Tibial nerve (tissue), 4 donors: ENCODE results near the gene NHERF1. TPM values are rescaled to one million over a fixed set of nuclear protein-coding genes. Genes with fewer than 3 reads are reported as not detected.

ENCODE experiments used
- DNase-seq, 2 donors: peaks; one replicate each; pipeline ENCODE4 v3.0.0-alpha.2; 2019; ENCODE audit warnings: low spot score in 2 of 2
- H3K27ac ChIP-seq, 4 donors: fragments of 200-600 bp; sonication (generic) in 3 of 4; one replicate each; pipeline ENCODE4 v1.5.1; 2017 to 2019; ENCODE audit warnings: mild to moderate bottlenecking in 1 of 4
- H3K27me3 ChIP-seq, 2 donors: fragments of 200-600 bp; sonication (generic) in 1 of 2; one replicate each; pipeline versions ENCODE4 v1.5.1 to v1.6.0; 2017 to 2019
- H3K36me3 ChIP-seq, 3 donors: fragments of 200-600 bp; sonication (generic); one replicate each; pipeline ENCODE4 v1.5.1; 2018 to 2019
- H3K4me1 ChIP-seq, 4 donors: fragments of 200-600 bp; sonication (generic) in 3 of 4; one replicate each; pipeline ENCODE4 v1.5.1; 2017 to 2019
- H3K4me3 ChIP-seq, 4 donors: fragments of 200-600 bp; sonication (generic) in 3 of 4; one replicate each; pipeline ENCODE4 v1.5.1; 2017 to 2019; ENCODE audit warnings: mild to moderate bottlenecking in 1 of 4, moderate library complexity in 1 of 4
- H3K9me3 ChIP-seq, 4 donors: fragments of 200-600 bp; sonication (generic) in 3 of 4; one replicate each; pipeline ENCODE4 v1.5.1; 2017 to 2019
- CTCF ChIP-seq, 5 experiments: fragments of 200-600 bp in 3 of 5; fragments of 450-650 bp in 2 of 5; sonication (generic) in 3 of 5; IDR thresholded peaks; one replicate each; pipeline ENCODE4 v1.5.1; 2016 to 2019; ENCODE audit warnings: antibody characterized with exemption in 5 of 5, mild to moderate bottlenecking in 3 of 5, moderate library complexity in 2 of 5
- EP300 ChIP-seq, 2 donors: sonication (generic); formaldehyde crosslinking; IDR thresholded peaks; one replicate each; pipeline ENCODE4 v1.6.1; 2017; ENCODE audit warnings: antibody characterized with exemption in 2 of 2, mild to moderate bottlenecking in 1 of 2
- POLR2A ChIP-seq, 2 donors: fragments of 450-650 bp; IDR thresholded peaks; one replicate each; pipeline ENCODE4 v1.6.1; 2017; ENCODE audit warnings: antibody characterized with exemption in 2 of 2, mild to moderate bottlenecking in 2 of 2, moderate library complexity in 2 of 2
- WGBS, 2 donors: methylation state at CpG; one replicate each; pipeline ENCODE4 v1.1.5; 2018; 5-methylcytosine and 5-hydroxymethylcytosine counted together
- total RNA-seq, 4 donors: library from RNA; depleted of rRNA; stranded (reverse); fragments of >200 nt; gene quantifications; one replicate each; pipeline ENCODE4 v1.1.0, GENCODE V29; 2016

The NHERF1 gene
- total RNA-seq, 4 donors from 2014 or later, result 42.2 to 55.2 (median 53.0) TPM

DNA sequence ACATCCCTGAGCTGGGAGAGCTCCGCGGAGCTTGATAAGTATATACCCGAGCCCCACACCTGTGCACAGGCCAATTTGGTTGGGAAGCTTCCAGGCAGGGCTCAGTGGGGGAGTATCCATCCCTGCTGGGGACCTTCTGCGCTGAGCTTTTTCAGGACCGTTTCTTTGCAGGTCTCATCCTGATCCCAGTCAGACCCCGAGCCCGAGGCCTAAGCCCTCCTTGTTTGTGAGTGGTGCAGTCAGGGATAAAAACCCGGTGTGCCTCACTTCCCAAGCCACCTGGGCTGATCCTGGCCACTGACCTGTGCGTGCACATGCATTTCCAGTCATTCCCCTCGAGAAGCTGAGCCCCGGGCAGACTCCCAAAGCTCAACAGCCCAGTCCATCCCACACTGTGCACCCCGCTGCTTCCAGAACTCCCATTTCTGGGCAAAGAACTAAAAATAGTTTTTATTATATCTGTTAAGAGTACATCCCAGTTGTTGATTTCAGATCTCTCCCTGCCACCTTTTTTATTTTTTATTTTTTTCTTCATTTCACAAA, 55.0 kb downstream of the NHERF1 start:
- TF ChIP-seq CTCF (IDR thresholded peaks at IDR 0.05), result no peak
- no peak for TF ChIP-seq EP300 (IDR thresholded peaks at IDR 0.05)
- no peak for TF ChIP-seq POLR2A (IDR thresholded peaks at IDR 0.05)
- DNase-seq, result no peak
- Histone ChIP-seq H3K27me3 (no peaks in the 10 kb centered on the region), H3K9me3 (no peaks in the 10 kb centered on the region), H3K4me3 (no peak overlapping the region), H3K27ac (no peak overlapping the region), H3K36me3 (peaks cover 0 to 86% (median 0%) of the 10 kb centered on the region in 3 donors), H3K4me1 (peaks cover 0 to 4% (median 0%) of the 10 kb centered on the region in 4 donors)
- WGBS, 2 donors, result 85 to 88% methylated on average over 12 of the region's 12 CpGs

DNA sequence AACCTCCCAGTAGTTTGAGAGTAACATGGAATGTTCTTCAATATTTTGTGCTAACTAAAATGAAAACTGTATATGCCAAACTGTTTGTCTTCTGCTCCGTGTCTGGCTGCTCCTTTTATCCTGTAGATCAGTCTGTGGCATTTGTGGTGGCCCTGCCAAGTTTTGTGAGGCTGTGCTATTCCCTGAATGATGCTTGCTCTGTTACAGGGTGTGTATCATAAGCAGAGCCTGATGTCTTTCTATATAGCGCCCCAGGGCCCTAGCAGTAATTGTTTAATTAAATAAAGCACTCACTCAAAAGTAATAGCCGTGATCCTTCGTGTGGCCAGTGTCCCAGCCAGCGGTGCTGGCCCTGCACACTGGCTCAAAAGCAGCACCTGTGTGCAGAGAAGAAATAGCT, 55.5 kb downstream of the NHERF1 start:
- H3K36me3 ChIP-seq, result peaks cover 0 to 85% (median 0%) of the 10 kb centered on the region in 3 donors
- H3K4me1 ChIP-seq, result peaks cover 0 to 4% (median 0%) of the 10 kb centered on the region in 4 donors
- no peak for DNase-seq
- H3K9me3 ChIP-seq, result no peaks in the 10 kb centered on the region
- no peak for TF ChIP-seq POLR2A (IDR thresholded peaks at IDR 0.05)
- TF ChIP-seq EP300 (IDR thresholded peaks at IDR 0.05), result no peak
- no peak for TF ChIP-seq CTCF (IDR thresholded peaks at IDR 0.05)
- WGBS, 2 donors, result 76 to 77% methylated on average over 5 of the region's 5 CpGs
- no peaks in the 10 kb centered on the region for H3K27me3 ChIP-seq
- no peak overlapping the region for H3K4me3 ChIP-seq
- no peak overlapping the region for H3K27ac ChIP-seq

GRCh38 chr17:74804683-74805082, 56.3 kb downstream of the NHERF1 start:
- 88 to 93% methylated on average over 6 to 7 of the region's 7 CpGs for WGBS, 2 donors
- Histone ChIP-seq H3K9me3 (no peaks in the 10 kb centered on the region), H3K36me3 (peaks cover 0 to 78% (median 0%) of the 10 kb centered on the region in 3 donors)

DNA sequence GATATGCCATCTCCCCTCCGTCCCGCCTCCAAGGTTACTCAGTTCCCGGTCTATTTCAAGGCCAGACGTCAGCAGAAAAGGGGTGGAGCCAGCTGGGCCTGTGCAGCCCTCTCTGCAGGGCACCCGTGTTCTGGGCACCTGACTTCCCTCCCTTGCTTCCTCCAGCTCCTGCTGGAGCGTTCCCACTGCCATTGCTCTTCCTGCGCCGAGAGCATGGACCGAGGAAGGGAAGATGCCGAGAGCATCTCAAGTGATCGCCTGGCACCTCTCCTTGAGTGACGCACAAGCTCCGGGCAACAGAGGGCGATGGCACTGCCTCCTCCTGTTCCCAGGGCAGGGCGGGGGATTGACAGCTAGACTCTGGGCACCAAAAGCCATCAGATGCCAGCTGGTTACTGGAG, 57.2 kb downstream of the NHERF1 start:
- Histone ChIP-seq H3K4me1 (peaks cover 0 to 15% (median 2%) of the 10 kb centered on the region in 4 donors), H3K4me3 (no peak overlapping the region), H3K27me3 (no peaks in the 10 kb centered on the region), H3K27ac (no peak overlapping the region), H3K9me3 (no peaks in the 10 kb centered on the region), H3K36me3 (peaks cover 0 to 69% (median 0%) of the 10 kb centered on the region in 3 donors)
- no peak for TF ChIP-seq CTCF (IDR thresholded peaks at IDR 0.05)
- no peak for TF ChIP-seq POLR2A (IDR thresholded peaks at IDR 0.05)
- TF ChIP-seq EP300 (IDR thresholded peaks at IDR 0.05), result no peak
- DNase-seq, result no peak
- WGBS, 2 donors, result 74 to 85% methylated on average over 11 to 15 of the region's 15 CpGs

More at GRCh38 chr17:74804683-74805082, 56.3 kb downstream of the NHERF1 start:
- Histone ChIP-seq H3K4me1 (peaks cover 0 to 6% (median 0%) of the 10 kb centered on the region in 4 donors), H3K27me3 (no peaks in the 10 kb centered on the region), H3K27ac (no peak overlapping the region), H3K4me3 (no peak overlapping the region)
- DNase-seq, result no peak
- no peak for TF ChIP-seq POLR2A (IDR thresholded peaks at IDR 0.05)
- no peak for TF ChIP-seq CTCF (IDR thresholded peaks at IDR 0.05)
- TF ChIP-seq EP300 (IDR thresholded peaks at IDR 0.05), result no peak

DNA sequence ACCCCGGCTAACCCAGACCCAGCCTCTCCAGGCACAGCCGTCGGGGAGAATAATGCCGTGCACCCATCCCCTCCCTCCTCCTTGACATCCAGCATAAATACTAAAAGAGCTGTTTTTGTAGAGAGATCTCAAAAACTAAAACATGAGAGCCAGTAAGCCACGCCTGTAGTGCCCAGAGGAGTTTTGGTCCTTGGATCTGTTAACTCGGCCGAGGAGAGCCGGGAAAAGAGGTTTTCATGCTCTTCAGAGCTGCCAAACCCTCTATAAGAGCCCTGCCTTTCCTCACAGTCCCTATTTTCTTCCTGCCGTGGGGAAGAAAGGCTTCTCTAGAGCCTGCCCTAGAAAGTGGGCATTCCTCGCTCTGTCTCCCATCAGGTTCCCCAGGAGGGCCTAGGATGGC, 57.9 kb downstream of the NHERF1 start:
- no peaks in the 10 kb centered on the region for H3K9me3 ChIP-seq
- H3K4me3 ChIP-seq, result no peak overlapping the region
- peaks cover 0 to 22% (median 7%) of the 10 kb centered on the region in 4 donors for H3K4me1 ChIP-seq
- WGBS, 2 donors, result 77 to 83% methylated on average over 10 of the region's 10 CpGs
- DNase-seq, result no peak
- no peak for TF ChIP-seq CTCF (IDR thresholded peaks at IDR 0.05)
- TF ChIP-seq EP300 (IDR thresholded peaks at IDR 0.05), result no peak
- no peak for TF ChIP-seq POLR2A (IDR thresholded peaks at IDR 0.05)
- H3K36me3 ChIP-seq, result peaks cover 0 to 62% (median 0%) of the 10 kb centered on the region in 3 donors
- no peak overlapping the region for H3K27ac ChIP-seq
- no peaks in the 10 kb centered on the region for H3K27me3 ChIP-seq
